GM12878 (cell line): ENCODE measurements around the gene GLT8D1.

ENCODE experiments used
- BHLHE40 ChIP-seq, 2 experiments: fragments of 450-650 bp in 1 of 2; IDR thresholded peaks; 2 replicates each; pipeline ENCODE4 v1.6.1; 2011 to 2017; ENCODE audit warnings: low read depth in 2 of 2, borderline replicate concordance in 1 of 2, improper control_type of control experiment in 1 of 2, low read length in 1 of 2, mild to moderate bottlenecking in 1 of 2
- EP300 ChIP-seq, 2 experiments: fragments of 150-350 bp in 1 of 2; IDR thresholded peaks; 2 replicates each; pipeline ENCODE4 v1.6.1; 2011 to 2012; ENCODE audit warnings: low read depth in 2 of 2, low read length in 2 of 2, borderline replicate concordance in 1 of 2, improper control_type of control experiment in 1 of 2, inconsistent platforms in 1 of 2; ENCODE audit not compliant: control insufficient read depth in 1 of 2
- TARDBP ChIP-seq: IDR thresholded peaks from 2 replicates; pipeline ENCODE4 v1.6.1; 2016; ENCODE audit warnings: borderline replicate concordance
- WRNIP1 ChIP-seq: IDR thresholded peaks from 2 replicates; pipeline ENCODE4 v1.6.1; 2011; ENCODE audit warnings: low read depth, low read length, improper control_type of control experiment, borderline replicate concordance
- YY1 ChIP-seq: IDR thresholded peaks from 2 replicates; pipeline ENCODE4 v1.6.1; 2011; ENCODE audit warnings: low read depth, mild to moderate bottlenecking, low read length
- TF ChIP-seq, protein P1 (sequence below), 3 experiments: IDR thresholded peaks in 2 of 3; conservative IDR thresholded peaks in 1 of 3; 2 replicates each; pipeline ENCODE4 v1.5.1; 2011; ENCODE audit warnings: low read depth in 3 of 3, low read length in 3 of 3, mild to moderate bottlenecking in 3 of 3, control low read depth in 2 of 3, moderate library complexity in 2 of 3, inconsistent platforms in 1 of 3, mixed read lengths in 1 of 3; ENCODE audit not compliant: control insufficient read depth in 2 of 3, insufficient read depth in 1 of 3; ENCODE audit errors: extremely low read depth in 1 of 3

DNA sequence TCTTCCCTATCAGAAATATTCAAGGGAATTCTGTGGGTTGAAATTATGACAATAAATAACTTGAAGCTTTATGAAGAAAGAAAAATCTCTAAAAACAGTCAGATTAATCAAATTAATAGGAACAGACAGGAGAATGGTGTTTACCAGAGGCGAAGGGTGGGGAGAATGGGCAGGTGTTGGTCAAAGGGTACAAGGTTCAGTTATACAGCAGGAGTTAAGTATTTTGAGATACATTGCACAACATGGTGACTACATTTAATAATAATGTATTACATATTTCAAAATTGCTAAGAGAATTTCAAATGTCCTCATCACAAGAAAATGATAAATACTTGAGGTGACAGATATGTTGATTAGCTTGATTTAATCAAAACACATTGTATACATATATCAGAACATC, 18.9 kb upstream of the GLT8D1 start:
- TF ChIP-seq, protein P1, sequence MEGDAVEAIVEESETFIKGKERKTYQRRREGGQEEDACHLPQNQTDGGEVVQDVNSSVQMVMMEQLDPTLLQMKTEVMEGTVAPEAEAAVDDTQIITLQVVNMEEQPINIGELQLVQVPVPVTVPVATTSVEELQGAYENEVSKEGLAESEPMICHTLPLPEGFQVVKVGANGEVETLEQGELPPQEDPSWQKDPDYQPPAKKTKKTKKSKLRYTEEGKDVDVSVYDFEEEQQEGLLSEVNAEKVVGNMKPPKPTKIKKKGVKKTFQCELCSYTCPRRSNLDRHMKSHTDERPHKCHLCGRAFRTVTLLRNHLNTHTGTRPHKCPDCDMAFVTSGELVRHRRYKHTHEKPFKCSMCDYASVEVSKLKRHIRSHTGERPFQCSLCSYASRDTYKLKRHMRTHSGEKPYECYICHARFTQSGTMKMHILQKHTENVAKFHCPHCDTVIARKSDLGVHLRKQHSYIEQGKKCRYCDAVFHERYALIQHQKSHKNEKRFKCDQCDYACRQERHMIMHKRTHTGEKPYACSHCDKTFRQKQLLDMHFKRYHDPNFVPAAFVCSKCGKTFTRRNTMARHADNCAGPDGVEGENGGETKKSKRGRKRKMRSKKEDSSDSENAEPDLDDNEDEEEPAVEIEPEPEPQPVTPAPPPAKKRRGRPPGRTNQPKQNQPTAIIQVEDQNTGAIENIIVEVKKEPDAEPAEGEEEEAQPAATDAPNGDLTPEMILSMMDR (IDR thresholded peaks at IDR 0.05 in 2 of 3, conservative IDR thresholded peaks at IDR 0.05 in 1 of 3; ENCODE audit: control insufficient read depth in 2 of 3, extremely low read depth in 1 of 3, insufficient read depth in 1 of 3, low read depth in 3 of 3, low read length in 3 of 3), result no peak
- TF ChIP-seq BHLHE40 (IDR thresholded peaks at IDR 0.05; ENCODE audit: borderline replicate concordance in 1 of 2, low read depth in 2 of 2, low read length in 1 of 2) (no peak), TARDBP (no peak), EP300 (IDR thresholded peaks at IDR 0.05; ENCODE audit: borderline replicate concordance in 1 of 2, control insufficient read depth in 1 of 2, low read depth in 2 of 2, low read length in 2 of 2) (no peak), WRNIP1 (no peak), YY1 (no peak)
